ENCODE measurements around the gene MEIS1. TPM values are rescaled to one million over a fixed set of nuclear protein-coding genes. Genes with fewer than 3 reads are reported as not detected.

The MEIS1 gene
- total RNA-seq, 1 experiment from 2014 or later: 0.66 TPM

- no peak overlapping the region for H3K23ac ChIP-seq (ENCODE audit: insufficient read length, low read depth, low read length)
- H2BK15ac ChIP-seq (ENCODE audit: low read depth, low read length): no peak overlapping the region
- H3K27me3 Mint-ChIP-seq (ENCODE audit: low read depth): peaks cover 99% of the 10 kb centered on the region
- no peak overlapping the region for H4K8ac ChIP-seq (replicated peaks; ENCODE audit: insufficient read length, low read depth, low read length)
- no peak overlapping the region for H2BK12ac ChIP-seq (ENCODE audit: insufficient read length, low read depth, low read length)
- no peak overlapping the region for H4K91ac ChIP-seq (ENCODE audit: insufficient read length, low read depth, low read length)
- peaks cover 36% of the 10 kb centered on the region for H3K23me2 ChIP-seq (ENCODE audit: insufficient read length, low read depth, low read length, poor library complexity, severe bottlenecking)
- H2AFZ ChIP-seq (ENCODE audit: low read length): no peak overlapping the region
- no peaks in the 10 kb centered on the region for H3K4me1 ChIP-seq (ENCODE audit: insufficient read depth, low read length)
- H3K4ac ChIP-seq (ENCODE audit: low read depth, low read length): no peak overlapping the region
- no peak overlapping the region for H3K14ac ChIP-seq (ENCODE audit: insufficient read depth, low read length)
- no CpG with 5 or more reads among the region's 2 CpGs for WGBS (ENCODE audit: extremely low coverage, insufficient read length, low lambda C conversion rate)
- H2BK120ac ChIP-seq (ENCODE audit: low read depth, low read length, poor library complexity, severe bottlenecking): no peak overlapping the region
- H3K18ac ChIP-seq (ENCODE audit: insufficient read length, low read depth, low read length): no peak overlapping the region
- peak overlapping the region; percentile 73 to 81; a peak in 3 of 5 replicates for H3K4me3 Mint-ChIP-seq
- no peaks in the 10 kb centered on the region for H3K79me2 ChIP-seq (ENCODE audit: insufficient read depth, low read length)
- no peak overlapping the region for H2BK20ac ChIP-seq (ENCODE audit: low read depth, low read length, poor library complexity, severe bottlenecking)
- peaks cover 82% of the 10 kb centered on the region for H3K27me3 ChIP-seq (ENCODE audit: insufficient read depth, low read length)
- no peaks in the 10 kb centered on the region for H3K9me3 ChIP-seq (ENCODE audit: control insufficient read depth, low read depth, low read length)
- no peak overlapping the region for H4K5ac ChIP-seq (ENCODE audit: insufficient read length, low read depth, low read length)
- no peak overlapping the region for H2AK5ac ChIP-seq (ENCODE audit: insufficient read length, low read length)
- H2BK5ac ChIP-seq (ENCODE audit: insufficient read length, low read length): no peak overlapping the region
- peaks cover 0 to 2% of the 10 kb centered on the region in 2 experiments; a peak in 3 of 5 replicates for H3K9me3 Mint-ChIP-seq
- TF ChIP-seq CTCF (conservative IDR thresholded peaks at IDR 0.05): no peak
- no peak overlapping the region for H3K27ac ChIP-seq (ENCODE audit: insufficient read length, low read depth, low read length)
- H3K27ac Mint-ChIP-seq: no peak overlapping the region
- H3T11ph ChIP-seq (ENCODE audit: low read length): no peak overlapping the region
- H3K79me1 ChIP-seq (ENCODE audit: insufficient read depth, low read depth, low read length, poor library complexity, severe bottlenecking): no peaks in the 10 kb centered on the region
- no peaks in the 10 kb centered on the region; a peak in 1 of 7 replicates for H3K36me3 Mint-ChIP-seq (ENCODE audit: insufficient read depth in 1 of 3, low read depth in 3 of 3)
- DNase-seq: no peak
- H3K4me1 Mint-ChIP-seq: peaks cover 45 to 72% of the 10 kb centered on the region in 2 experiments
- H3K4me2 ChIP-seq (ENCODE audit: insufficient read depth, insufficient read length, low read length): no peak overlapping the region
- no peak overlapping the region for H3K56ac ChIP-seq (ENCODE audit: insufficient read length, low read depth, low read length)
- no peaks in the 10 kb centered on the region for H4K20me1 ChIP-seq (ENCODE audit: control insufficient read depth, insufficient read depth, insufficient read length)
- H3K9ac ChIP-seq (ENCODE audit: extremely low read depth, insufficient read length, low read length): no peak overlapping the region
These were observed 1.0 kb downstream of the MEIS1 start for GRCh38 chr2:66435963-66436362.

All from H9 (cell line).